Activated CD8-positive, alpha-beta memory T cell treated with anti-CD3 and anti-CD28 coated beads, Interleukin-2, amount 50 U/mL, for 4 hours (primary cell): ENCODE data around the gene TRAF4.
"Not testable (repeated sequence)": the region's sequence is repeated elsewhere in the genome, so short reads cannot be mapped to it uniquely, and the experiment has no call there.

Source experiments
- DNase-seq: peaks from one replicate; pipeline ENCODE4 v3.0.0-alpha.2; 2020

Gene TRAF4

GRCh38 chr17:28794846-28795441 lies 51.1 kb downstream of the TRAF4 start:
- not testable (repeated sequence) for DNase-seq

- no peak for DNase-seq
These were observed 52.3 kb downstream of the TRAF4 start for GRCh38 chr17:28796062-28796461.
